GM21825 (cell line): Measurements from ENCODE around the gene ELAVL4.
"Not testable (repeated sequence)": the region's sequence is repeated elsewhere in the genome, so short reads cannot be mapped to it uniquely, and the experiment has no call there.

ENCODE experiments used
- ATAC-seq: cut with Tn5 transposase; IDR thresholded peaks from one replicate; pipeline ENCODE4 v1.9.1; 2021; ENCODE audit warnings: mild to moderate bottlenecking, moderate library complexity; ENCODE audit not compliant: unreplicated experiment

ELAVL4 gene

DNA sequence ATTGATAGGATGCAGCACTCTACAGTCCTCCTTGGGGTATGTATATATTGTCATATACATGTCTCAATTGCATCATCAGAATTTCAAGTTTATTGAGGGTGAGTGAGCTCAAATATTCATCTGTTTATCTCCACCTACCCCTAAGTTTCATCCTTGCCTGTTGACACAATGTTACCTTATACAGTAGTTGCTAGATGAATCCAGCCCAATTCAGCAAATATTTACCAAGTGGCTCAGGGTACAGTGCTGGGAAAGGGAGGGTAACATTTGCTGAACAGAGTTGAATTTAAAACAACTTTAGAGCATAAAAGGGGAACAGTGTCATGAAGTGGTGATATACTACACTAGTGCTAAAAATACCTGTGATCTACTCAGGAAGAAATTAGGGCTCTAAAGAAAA is 14.4 kb downstream of the ELAVL4 start:
- ATAC-seq: no peak

DNA sequence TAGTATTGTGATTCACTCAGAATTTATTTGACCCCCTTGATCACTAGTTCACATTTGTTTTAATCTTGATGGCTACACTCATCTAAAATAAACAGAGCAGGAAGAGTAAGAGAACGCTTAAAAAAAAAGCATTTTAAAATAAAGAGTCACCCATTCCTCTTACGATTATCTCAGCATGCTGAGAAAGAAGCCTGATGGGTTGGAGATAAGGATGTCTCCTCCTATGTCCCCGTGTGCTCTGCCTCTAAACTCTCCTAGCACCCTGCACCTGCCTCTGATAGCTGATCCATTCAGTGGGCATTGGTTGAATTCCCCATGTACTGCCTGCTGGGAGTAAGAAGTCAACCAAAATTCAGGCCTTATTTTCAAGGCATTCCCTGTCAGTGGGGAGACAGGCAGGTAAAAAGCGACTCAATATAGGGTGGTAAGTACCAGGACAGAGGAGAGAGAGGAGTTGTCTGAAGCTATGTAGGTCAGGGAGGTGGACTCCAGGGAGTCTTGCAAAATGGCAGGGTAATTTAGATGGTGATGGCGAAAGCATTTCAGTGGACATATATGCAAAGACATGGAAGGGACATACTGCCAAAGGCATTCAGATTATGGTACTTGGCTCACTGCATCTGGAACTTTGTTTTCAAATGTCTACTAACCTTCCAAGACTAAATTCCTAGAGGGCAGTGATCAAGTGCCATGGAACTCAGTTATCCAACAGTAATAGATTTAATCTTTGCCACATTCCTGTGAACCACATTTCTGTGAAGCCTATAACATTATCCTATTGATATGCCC is 18.4 kb downstream of the ELAVL4 start:
- ATAC-seq: no peak

DNA sequence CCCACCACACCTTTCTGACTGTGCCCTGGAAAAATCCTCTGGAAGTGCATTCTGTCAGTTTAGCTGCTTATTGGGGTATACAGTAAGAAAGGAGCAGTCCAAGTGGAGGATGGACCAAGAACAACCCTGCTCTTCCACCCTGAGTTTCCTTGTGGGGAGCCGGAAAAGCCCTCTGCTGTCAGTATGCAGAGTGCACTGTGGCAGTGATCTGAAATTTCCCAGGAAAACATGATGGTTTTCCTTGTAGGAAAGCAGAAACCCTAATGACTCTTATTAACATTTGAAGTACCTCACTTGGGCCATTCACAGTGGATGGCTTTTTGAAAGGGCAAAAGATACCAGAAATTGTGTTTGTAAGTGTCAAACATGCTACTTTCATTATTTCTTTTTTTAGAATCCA is 20.5 kb downstream of the ELAVL4 start:
- ATAC-seq: no peak

DNA sequence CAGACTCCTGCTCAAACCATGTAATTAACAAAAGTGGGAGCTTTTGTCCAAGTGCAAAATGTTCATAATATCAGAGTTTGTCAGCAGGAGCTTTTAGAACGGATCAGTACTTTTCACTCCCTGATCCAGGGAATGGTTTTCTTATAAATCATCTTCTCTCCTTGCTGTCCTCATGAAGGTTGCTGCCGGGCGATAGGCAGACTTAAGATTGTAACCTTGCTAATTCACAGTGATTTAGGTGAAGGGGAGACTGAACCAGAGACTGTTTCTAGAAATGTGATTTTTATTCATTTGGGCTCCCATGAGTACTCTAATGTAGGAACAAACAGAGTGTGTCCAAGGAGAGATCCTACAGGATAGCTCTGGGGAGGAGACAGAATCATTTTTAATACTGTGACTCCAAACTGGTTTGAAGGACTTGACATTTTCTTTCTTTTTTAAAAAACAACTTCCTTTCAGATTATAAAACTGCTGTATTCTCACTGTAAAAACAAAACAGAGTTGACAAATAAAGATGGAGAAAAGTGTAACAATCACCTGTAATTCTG is 23.7 kb downstream of the ELAVL4 start:
- ATAC-seq: no peak

DNA sequence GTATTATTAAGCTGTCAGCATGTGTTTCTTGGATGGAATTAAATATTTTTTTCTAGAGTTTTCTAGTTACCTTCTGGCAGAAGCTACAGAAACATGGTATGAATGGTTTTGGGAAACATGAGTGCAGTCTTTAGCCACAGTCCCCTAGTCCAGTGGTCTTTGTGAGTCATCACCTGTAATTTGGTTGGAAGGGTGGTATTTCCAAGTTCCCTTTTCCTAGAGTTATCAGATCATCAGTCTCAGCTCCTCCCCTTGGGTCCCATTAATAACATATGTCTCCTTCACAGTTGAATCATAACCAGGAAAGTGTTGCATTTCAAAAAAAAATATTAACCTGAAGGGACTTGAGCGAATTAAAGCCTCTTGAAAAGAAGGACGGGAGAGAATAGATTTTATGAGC is 27.0 kb downstream of the ELAVL4 start:
- no peak for ATAC-seq

DNA sequence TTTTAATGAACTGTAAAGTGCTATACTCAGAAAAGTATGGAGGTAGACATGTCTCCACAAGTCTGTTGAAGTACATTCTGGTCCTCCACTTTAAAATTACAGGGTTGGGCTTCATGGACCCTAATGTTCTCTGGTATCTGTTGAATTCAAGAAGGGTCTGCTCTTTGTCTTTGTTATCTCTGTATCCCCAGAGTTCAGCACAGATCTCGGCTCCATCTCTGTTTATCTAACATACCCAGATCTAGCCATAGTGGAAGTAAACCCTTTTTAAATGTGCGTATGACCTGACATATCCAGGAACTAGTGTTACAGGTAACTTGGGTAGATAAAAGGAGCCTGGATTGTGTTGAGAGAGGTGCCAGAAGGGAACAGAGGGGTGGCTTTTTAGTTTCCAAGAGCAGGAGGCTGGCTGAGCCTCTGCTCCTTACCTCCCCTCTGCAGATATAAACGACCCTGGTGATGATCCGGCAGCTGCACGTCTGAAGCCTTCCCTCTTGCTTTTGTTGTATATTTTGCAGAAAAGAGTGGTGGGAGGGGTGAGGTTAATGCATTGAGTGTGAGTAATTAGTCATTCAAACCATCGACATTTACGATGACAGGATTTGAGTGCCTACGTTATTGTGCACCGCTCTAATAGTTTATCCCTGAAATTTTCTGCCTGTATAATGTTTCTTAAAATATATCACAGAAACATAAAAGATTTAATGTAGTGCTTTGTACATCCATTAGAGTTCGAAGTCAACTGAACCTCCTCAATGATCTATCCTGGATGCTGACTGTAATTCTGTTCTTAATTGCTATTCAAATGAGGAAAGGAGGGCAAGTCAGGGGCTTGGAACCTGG is 30.8 kb downstream of the ELAVL4 start:
- no peak for ATAC-seq

DNA sequence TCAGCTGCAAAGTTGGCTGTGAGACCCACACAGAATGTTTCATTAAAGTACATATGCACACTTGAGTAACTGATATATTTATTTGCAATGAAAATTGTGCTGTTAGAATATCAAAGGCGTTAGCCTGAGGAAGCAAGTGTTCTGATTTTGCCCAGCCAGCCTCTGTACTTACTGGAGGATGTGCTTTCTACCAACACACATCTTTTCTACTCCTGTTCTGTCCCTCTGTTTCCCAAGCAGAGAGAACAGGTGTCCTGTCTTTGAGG is 31.4 kb downstream of the ELAVL4 start:
- no peak for ATAC-seq

DNA sequence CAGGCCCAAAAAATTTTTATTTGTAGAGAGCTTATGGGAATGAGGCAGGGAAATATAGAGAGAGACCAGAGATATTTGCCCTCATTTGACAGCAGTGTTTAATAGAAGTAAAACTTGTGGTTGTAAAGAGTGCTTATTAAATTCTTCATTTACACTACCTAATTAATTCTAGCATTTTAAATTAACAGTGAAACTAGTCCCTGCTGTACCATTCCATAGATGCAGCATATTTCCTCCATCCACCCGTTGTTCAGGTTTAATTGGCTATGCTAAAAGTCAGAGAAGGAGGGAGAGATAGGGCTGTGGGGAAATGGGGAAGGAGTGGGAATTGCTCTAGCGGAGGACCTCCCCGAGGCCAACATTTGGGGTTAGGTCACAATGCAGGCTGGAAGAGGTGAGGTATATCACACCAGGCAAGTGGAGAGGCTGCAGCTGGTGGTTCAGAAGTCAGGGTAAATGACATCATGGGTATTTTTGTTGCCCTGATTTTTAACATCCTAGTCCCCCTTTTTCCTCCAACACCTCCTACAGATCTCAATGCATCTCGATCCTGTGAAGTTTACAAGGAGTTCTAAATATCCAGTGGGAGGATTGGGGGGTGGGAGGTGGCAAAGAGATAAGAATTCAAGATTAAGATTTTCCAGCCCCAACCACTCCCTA is 38.6 kb downstream of the ELAVL4 start:
- no peak for ATAC-seq

DNA sequence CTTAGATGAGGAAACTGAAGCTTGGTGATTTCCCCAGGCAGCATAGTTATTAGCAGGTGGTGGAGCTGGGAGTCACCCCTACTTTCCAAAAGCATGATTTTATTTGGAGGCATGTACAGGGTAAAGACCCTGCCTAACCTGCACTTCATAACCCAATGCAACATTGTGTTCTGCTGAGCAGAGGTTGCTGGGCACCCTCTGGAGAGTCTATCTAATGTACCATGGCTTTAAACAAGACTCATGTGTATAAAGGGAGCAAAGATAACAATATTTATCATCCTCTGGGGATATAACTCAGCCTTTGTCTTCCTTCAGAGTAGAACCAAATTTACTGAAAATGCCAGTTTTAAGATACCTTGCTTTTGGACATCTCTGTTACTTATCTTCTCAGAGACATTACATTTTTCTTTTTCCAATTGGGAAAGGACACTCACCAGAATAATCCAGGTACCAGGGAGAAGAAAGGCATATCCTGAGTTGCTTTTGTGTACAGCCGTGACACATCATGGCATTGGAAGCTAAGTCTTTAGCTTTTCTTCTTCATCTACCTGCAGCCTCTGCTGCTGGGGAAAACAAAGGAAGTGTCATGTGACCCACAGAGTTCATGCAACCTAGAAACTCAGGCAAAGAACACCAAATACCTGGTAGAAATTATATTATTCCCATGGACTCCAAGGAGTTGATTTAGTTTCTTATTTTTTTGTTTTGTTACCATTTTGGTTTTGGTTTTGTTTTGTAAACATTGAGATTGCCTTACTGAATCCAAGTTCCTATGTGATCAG is 39.6 kb downstream of the ELAVL4 start:
- no peak for ATAC-seq

DNA sequence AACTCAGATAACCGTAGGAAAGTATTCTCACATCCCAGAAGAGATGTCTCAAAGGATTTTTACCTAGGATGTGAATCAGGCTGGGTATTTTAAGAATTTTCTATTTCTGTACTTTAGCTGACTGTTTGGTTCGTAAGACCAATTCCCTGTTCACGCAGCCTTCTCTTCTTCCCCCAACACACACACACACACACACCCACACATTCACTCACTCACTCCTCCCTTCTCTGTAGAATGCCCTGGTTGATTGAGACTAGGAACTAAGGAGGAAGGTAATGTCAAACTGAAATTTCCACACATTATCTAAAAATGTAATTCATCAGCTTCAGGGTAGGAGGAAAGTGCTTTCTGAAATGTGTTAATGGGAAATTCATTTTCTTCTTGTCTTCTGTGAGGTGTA is 43.5 kb downstream of the ELAVL4 start:
- no peak for ATAC-seq

DNA sequence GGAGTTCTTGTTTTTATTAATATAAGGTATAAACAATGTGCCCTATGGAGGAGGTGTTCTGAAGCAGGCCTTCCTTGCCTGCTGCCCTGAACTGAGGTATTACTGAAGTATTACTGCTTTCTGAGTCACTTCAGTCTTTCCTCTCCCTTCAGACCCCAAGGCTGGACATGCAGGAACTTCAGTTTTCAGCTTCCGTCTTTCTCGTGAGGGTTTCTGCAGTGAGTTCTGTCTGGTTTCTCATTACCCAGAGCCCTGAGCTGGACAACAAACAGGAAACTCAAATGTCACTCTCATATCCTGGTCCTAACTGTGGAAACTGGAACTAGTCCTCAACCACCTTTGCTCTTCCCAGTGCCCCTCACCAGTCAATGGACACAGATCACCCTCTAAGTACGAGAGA is 46.8 kb downstream of the ELAVL4 start:
- ATAC-seq: no peak

DNA sequence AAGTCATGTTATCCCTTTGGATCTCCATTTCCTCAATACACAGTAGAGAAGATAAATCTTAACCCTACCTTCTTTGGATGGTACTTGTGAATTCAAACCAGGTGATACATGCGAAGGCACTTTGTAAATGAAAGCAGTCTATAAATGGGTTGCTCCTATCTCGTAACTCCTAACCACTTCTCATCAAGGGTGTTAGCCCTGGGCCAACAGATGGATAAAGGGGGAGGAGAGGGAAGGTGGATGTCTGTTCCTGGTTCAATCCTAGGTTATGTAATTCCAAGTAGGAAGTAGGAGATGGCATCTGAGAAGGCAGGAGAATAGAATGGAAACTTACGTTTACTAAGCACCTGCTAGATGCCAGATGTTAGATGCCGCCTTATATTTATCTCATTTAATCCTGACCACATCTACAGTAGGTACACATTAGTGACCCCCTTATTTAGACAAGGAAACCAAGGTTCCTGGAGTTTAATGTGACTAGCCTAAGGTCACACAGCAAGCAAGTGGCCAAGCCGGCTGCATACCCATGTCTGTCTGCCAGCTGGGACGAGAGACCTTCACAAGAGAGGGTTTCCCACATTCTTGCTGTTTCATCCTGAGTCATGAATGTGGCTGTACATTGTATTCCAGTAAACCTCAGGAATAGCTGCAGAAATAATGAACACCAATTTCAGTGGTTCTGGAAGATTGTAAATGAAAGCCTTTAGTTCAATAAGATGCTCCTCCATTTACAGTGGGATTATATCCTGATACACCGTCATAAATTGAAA is 47.7 kb downstream of the ELAVL4 start:
- no peak for ATAC-seq

DNA sequence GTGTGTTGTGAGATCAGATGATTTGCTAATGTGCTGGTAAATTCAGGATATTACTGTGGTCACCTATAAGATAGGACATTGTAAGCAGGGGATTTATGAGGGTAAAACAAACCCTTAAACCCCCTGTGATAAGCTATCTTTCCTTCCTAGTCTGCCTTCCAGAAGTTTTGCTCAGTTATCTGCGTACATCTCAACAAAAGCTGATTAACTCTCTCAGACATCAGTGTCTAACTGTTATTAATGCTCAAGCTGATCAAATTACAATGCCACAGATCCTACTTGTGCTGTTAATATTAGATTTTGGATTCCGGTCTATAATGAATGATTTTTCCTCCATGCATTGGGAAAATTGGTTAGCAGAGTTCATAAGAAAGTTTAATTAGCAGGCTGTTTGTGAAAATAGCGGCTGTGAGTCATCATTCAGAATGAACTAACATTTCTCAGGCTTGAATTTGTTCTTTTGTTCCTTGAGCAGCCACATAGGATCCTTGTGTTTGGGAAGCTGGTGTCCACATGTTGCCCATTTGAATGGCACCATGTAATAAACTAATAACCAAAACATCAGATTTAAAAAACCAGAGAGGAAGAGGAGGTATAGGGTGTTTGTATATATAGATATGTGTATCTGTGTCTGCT is 48.7 kb downstream of the ELAVL4 start:
- ATAC-seq: no peak

DNA sequence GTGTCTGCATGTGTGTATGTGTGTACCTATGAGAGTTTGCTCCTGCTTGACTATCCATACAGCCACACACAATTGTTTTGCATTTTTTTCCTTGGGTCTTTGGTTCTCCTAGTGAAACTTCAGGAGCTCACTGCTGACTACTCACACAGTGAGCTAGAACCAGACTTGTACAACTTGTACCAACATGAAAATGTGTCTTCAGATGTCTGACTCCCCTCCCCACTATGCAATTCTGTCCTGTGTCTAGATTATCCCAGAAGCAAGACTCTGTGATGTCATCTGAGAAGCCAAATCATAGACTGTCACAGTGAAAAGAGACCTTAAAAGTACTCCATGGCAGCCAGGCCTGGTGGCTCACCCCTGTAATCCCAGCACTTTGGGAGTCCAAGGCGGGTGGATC is 49.7 kb downstream of the ELAVL4 start:
- ATAC-seq: no peak

DNA sequence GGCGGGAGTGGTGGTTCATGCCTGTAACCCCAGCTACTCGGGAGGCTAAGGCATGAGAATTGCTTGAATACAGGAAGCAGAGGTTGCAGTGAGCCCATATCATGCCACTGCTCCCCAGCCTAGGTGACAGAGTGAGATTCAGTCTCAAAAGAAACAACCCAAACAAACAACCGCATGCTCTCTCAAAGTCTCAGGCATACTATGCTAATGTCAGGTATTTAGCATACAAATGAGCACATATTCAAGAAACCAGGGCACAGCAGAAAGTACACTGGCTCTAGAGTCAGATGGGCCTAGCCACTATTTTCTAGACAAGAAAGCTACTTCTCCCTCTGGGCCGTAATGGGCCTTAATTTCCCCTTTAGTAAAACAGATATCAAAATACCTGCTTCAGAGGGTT is 55.0 kb downstream of the ELAVL4 start:
- no peak for ATAC-seq

DNA sequence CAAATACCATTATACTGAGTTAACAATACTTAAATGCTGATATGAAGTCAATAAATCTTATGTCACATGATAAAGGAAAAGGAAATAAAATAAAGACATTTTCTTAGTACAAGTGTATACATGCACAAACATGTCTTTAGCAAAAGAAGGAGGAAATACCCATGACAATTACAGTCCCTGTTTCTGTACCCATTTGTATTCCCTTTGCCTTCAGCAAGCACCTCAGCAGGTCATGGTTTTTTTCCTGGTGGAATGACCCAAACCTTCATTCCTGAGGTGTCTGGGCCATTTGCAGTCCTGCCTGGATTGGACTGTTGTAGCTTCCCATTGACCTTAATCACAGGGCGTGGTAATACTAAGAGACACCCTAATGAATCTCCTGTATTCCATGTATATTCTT is 57.6 kb downstream of the ELAVL4 start:
- not testable (repeated sequence) for ATAC-seq

DNA sequence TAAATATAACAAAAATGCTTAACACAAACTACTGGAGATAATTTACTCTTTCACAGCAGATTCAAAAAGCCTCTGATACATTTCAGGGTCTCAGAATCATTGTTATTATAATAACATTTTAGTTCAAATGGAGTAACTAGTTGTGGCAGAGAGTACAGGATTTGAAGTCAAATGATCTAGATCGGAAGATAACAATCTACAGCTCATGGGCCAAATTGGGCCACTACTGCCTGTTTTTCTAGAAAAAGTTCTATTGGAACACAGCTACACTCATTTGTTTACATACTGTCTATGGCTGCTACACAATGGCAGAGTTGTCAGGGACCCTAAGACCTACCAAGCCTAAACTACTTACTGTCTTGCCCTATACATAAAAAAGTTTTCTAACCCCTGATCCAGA is 63.6 kb downstream of the ELAVL4 start:
- ATAC-seq: no peak

DNA sequence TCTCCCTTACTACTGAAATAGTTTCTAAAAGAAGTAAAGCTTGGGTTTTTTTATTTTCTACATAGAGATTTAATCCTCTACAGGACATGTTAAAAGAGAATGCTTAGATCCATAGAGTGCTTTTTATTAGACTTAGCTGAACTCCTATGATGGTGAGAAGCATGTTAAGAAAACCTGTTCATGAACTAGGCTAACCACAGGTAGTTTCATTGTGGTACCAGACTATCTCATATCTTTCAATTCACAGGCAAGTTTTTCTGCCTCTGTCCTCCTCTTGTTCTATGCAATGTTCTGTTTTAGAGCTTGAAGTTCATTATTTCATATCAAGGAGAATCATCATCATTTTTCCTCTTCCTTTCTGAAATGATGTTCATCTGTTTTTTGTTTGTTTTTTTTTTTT is 65.4 kb downstream of the ELAVL4 start:
- ATAC-seq: no peak

DNA sequence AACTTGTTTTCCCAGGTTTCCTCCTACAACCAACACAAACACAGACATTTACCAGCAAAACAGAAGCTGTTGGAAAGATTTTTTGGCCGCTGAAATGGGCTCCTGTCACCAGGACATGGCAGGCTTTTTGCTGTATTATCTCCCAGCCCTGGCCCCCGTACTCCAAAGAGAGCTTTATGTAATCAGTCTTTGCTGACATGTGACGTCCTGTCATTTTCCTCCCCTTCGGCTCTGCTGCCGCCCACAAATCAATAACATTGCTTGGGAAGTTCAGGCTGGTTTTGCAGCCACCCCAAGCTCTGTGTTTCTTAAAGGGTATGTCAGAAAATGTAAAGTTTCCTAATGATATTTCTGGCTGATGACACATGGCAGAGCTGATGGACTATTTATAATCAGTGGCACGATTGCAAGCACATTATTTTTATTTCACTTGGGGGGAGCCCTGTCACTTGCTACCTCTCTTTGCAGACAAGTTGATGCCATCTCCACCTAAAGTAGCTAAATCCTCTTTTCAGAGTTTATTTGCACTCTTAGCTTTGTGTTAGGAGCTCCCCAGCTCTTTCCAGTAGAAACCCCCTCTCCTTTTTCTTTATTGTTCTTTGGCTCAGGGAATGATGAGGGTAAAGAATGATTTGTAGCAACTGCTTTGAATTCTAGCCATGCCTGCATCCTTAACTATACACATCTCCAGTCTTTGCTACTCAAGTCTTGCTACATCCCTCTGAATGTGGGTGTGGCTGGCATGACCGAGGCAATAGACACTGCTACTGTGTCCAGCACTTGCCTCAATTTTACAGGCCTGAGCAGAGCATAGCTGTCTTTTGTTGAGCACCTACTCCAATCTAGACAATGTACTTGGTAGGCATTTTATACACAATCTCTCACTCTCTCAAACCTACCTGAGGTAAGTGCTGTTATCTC is 67.3 kb downstream of the ELAVL4 start:
- no peak for ATAC-seq
